Naive thymus-derived CD4-positive, alpha-beta T cell (primary cell): ENCODE measurements around the gene SOHLH2. TPM values are rescaled to one million over a fixed set of nuclear protein-coding genes. Genes with fewer than 3 reads are reported as not detected.

ENCODE experiments used
- ATAC-seq: fragments of 150-1000 bp; cut with Tn5 transposase; 2 replicates; pipeline ENCODE4 v1.10.0; 2021; ENCODE audit warnings: mild to moderate bottlenecking, moderate library complexity
- CTCF ChIA-PET: fragments of 350-600 bp; sonication (Branson Sonifier 250); formaldehyde crosslinking; loops from one replicate; lab custom pipeline; 2021; ENCODE audit warnings: antibody characterized with exemption; lab: Charles Lee
- POLR2A ChIA-PET: fragments of 350-600 bp; sonication (Branson Sonifier 250); formaldehyde crosslinking; loops from one replicate; lab custom pipeline; 2021; ENCODE audit warnings: antibody characterized with exemption, inconsistent platforms; lab: Charles Lee
- DNase-seq, 9 donors: peaks; one replicate each; pipeline versions ENCODE4 v3.0.0 to v3.0.0-alpha.2; 2020 to 2022; ENCODE audit warnings: mixed read lengths in 1 of 9
- H3K27ac ChIP-seq: one replicate; pipeline ENCODE4 v1.7.0; 2013; ENCODE audit warnings: mild to moderate bottlenecking, low read depth, low read length, moderate library complexity
- H3K27me3 ChIP-seq, 2 donors: one replicate each; pipeline ENCODE4 v1.7.0; 2013; ENCODE audit warnings: low read length in 2 of 2, mild to moderate bottlenecking in 2 of 2, moderate library complexity in 2 of 2; ENCODE audit not compliant: control insufficient read depth in 2 of 2, insufficient read depth in 2 of 2
- H3K36me3 ChIP-seq, 3 experiments: 1 replicate in 2 of 3; 2 replicates in 1 of 3; pipeline ENCODE4 v1.7.0; 2013; ENCODE audit warnings: low read length in 3 of 3, mild to moderate bottlenecking in 3 of 3, moderate library complexity in 1 of 3; ENCODE audit not compliant: insufficient read depth in 3 of 3, control insufficient read depth in 2 of 3
- H3K4me1 ChIP-seq, 2 donors: one replicate each; pipeline ENCODE4 v1.7.0; 2013; ENCODE audit warnings: low read length in 2 of 2, mild to moderate bottlenecking in 2 of 2, moderate library complexity in 1 of 2; ENCODE audit not compliant: control insufficient read depth in 2 of 2, insufficient read depth in 2 of 2
- H3K4me3 ChIP-seq: 2 replicates; pipeline ENCODE4 v1.7.0; 2013; ENCODE audit warnings: mild to moderate bottlenecking, low read length
- H3K9me3 ChIP-seq, 3 experiments: 1 replicate in 2 of 3; 2 replicates in 1 of 3; pipeline ENCODE4 v1.7.0; 2013; ENCODE audit warnings: low read length in 3 of 3; ENCODE audit not compliant: control insufficient read depth in 2 of 3
- H3K27ac Mint-ChIP-seq, 9 donors: one replicate each; pipeline ENCODE4 v1.8.0; 2020 to 2022; ENCODE audit warnings: mixed read lengths in 9 of 9, mild to moderate bottlenecking in 8 of 9, moderate library complexity in 5 of 9, inconsistent platforms in 2 of 9
- H3K27me3 Mint-ChIP-seq, 5 donors: one replicate each; pipeline ENCODE4 v1.8.0; 2021 to 2022; ENCODE audit warnings: mixed read lengths in 5 of 5, mild to moderate bottlenecking in 1 of 5
- H3K36me3 Mint-ChIP-seq, 5 donors: one replicate each; pipeline ENCODE4 v1.8.0; 2020 to 2022; ENCODE audit warnings: mixed read lengths in 5 of 5, mild to moderate bottlenecking in 3 of 5, inconsistent platforms in 1 of 5
- H3K4me1 Mint-ChIP-seq, 7 donors: one replicate each; pipeline ENCODE4 v1.8.0; 2020 to 2022; ENCODE audit warnings: mixed read lengths in 7 of 7, mild to moderate bottlenecking in 3 of 7, inconsistent platforms in 1 of 7
- H3K4me3 Mint-ChIP-seq, 10 donors: one replicate each; pipeline ENCODE4 v1.8.0; 2020 to 2022; ENCODE audit warnings: mild to moderate bottlenecking in 10 of 10, mixed read lengths in 10 of 10, moderate library complexity in 6 of 10, inconsistent platforms in 2 of 10
- H3K9me3 Mint-ChIP-seq, 11 donors: one replicate each; pipeline ENCODE4 v1.8.0; 2020 to 2022; ENCODE audit warnings: mixed read lengths in 11 of 11, mild to moderate bottlenecking in 4 of 11, inconsistent platforms in 1 of 11, moderate library complexity in 1 of 11
- intact Hi-C, 2 donors: fragments of 100-400 bp; cut with micrococcal nuclease; formaldehyde crosslinking; loops; one replicate each; pipeline ENCODE4 v1.15.1; 2023
- polyA plus RNA-seq, 2 donors: library from polyadenylated mRNA; unstranded; fragments of 300-500 nt; fragmentation: Illumina TruSeq; gene quantifications; one replicate each; pipeline ENCODE4 v1.2.3, GENCODE V29; 2021
- total RNA-seq, 6 experiments: library from RNA in 5 of 6; stranded (reverse) in 5 of 6; gene quantifications; 1 replicate in 5 of 6; 2 replicates in 1 of 6; pipeline ENCODE4 v1.2.3 and lab custom pipeline; 2021 to 2026

SOHLH2 gene
- total and polyA plus RNA-seq, 7 experiments from 2014 or later: not detected

DNA sequence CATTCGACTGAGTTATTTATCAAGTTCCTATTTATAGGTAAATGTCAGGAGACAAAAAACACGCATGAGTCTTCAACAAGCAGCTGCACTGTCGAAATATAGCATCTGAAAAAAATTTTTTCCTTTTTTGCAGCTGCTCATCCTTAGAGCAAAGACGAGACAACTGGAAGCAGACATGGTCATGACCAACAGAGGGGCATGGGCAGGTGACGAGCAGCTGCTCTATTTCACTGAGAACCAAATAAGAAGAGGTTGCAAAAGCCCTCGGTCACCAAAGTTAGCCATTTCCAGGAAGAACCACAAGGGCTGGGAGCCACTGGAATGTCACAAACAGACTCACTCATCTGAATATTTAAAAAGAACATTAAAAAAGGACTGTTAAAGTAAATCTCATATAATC, 22.2 kb downstream of the SOHLH2 start:
- intact Hi-C loops: no loop called here
- peaks cover 0 to 17% (median 5%) of the 10 kb centered on the region in 5 donors for H3K27me3 Mint-ChIP-seq
- no peaks in the 10 kb centered on the region for H3K36me3 Mint-ChIP-seq
- POLR2A ChIA-PET: no interaction called here
- ATAC-seq: no peak
- H3K9me3 Mint-ChIP-seq: peaks cover 0 to 5% (median 0%) of the 10 kb centered on the region in 11 donors
- no peaks in the 10 kb centered on the region for H3K9me3 ChIP-seq
- CTCF ChIA-PET: no interaction called here
- H3K4me3 ChIP-seq: no peak overlapping the region
- H3K4me3 Mint-ChIP-seq: no peak overlapping the region
- H3K27ac ChIP-seq: no peak overlapping the region
- DNase-seq: no peak
- no peaks in the 10 kb centered on the region for H3K4me1 Mint-ChIP-seq
- H3K4me1 ChIP-seq: no peaks in the 10 kb centered on the region
- no peaks in the 10 kb centered on the region for H3K27me3 ChIP-seq
- H3K27ac Mint-ChIP-seq: no peak overlapping the region
- H3K36me3 ChIP-seq: no peaks in the 10 kb centered on the region

DNA sequence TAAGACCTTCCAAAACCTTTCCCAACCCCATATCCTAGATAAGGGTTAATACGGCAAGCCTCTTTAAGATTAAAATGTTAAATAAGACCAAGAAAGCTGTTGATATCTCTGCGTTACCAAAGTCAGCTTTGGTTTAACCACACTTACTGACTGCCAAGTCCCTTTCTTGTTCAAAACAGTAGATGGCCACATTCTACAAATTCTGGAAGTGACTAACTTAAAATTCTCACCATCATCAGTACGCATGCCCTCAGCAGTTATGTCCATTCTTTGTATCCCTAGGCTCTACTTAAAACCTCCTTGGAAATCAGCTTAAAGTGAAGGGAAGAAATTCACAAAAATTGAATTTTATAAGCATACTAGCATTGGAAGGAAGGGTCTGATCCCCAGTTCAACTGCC, 23.6 kb downstream of the SOHLH2 start:
- Histone ChIP-seq H3K4me3 (no peak overlapping the region), H3K36me3 (no peaks in the 10 kb centered on the region), H3K9me3 (no peaks in the 10 kb centered on the region), H3K27me3 (no peaks in the 10 kb centered on the region), H3K4me1 (no peaks in the 10 kb centered on the region), H3K27ac (no peak overlapping the region)
- no peaks in the 10 kb centered on the region for H3K36me3 Mint-ChIP-seq
- ChIA-PET CTCF (no interaction called here), POLR2A (no interaction called here)
- peaks cover 0 to 6% (median 0%) of the 10 kb centered on the region in 11 donors for H3K9me3 Mint-ChIP-seq
- intact Hi-C loops: no loop called here
- H3K27me3 Mint-ChIP-seq: peaks cover 0 to 17% (median 4%) of the 10 kb centered on the region in 5 donors
- DNase-seq (no peak), ATAC-seq (no peak)
- no peak overlapping the region for H3K4me3 Mint-ChIP-seq
- no peak overlapping the region for H3K27ac Mint-ChIP-seq
- no peaks in the 10 kb centered on the region for H3K4me1 Mint-ChIP-seq

DNA sequence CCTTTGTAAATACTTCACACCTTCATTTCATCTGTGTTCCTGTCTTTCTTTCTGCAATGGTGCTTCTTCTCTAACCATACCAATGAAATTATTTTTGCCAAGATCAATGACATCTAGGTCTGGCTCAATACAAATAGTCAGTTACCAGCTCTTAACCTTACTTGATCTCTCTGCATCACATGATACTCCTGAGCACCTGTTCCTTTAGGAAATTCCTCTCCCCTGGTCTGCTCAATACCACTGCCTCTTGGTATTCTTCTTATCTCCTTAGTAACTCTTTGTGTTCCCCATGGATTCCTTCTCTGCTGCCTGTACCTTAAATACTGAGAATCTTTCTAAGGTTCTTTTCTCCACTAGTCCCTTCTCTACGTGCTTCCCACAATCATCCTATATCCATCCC, 25.9 kb downstream of the SOHLH2 start:
- Histone ChIP-seq H3K27me3 (no peaks in the 10 kb centered on the region), H3K9me3 (no peaks in the 10 kb centered on the region), H3K27ac (no peak overlapping the region), H3K36me3 (no peaks in the 10 kb centered on the region), H3K4me3 (no peak overlapping the region), H3K4me1 (no peaks in the 10 kb centered on the region)
- DNase-seq: no peak
- no peak overlapping the region for H3K27ac Mint-ChIP-seq
- H3K4me3 Mint-ChIP-seq: no peak overlapping the region
- peaks cover 0 to 4% (median 0%) of the 10 kb centered on the region in 11 donors for H3K9me3 Mint-ChIP-seq
- H3K36me3 Mint-ChIP-seq: no peaks in the 10 kb centered on the region
- ChIA-PET POLR2A (no interaction called here), CTCF (no interaction called here)
- intact Hi-C loops: no loop called here
- no peak for ATAC-seq
- no peaks in the 10 kb centered on the region for H3K4me1 Mint-ChIP-seq
- H3K27me3 Mint-ChIP-seq: peaks cover 0 to 17% (median 0%) of the 10 kb centered on the region in 5 donors

DNA sequence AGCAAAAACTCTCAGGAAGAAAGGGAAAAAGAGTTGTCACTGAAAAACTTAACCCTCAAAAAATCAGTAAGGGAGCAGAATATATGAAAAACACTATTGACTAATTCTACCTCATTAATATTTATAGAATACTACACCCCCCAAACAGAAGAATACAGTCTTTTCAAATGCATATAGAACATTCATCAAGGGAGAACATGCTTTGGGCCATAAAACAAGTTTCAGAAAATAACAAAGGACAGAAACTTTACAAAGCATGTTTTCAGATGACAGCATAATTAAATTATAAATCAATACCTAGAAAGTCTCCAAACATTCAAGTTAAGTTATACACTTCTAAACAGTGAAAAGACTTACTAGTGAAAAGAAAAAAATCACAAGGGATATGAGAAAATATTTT, 30.5 kb downstream of the SOHLH2 start:
- ChIA-PET POLR2A (no interaction called here), CTCF (no interaction called here)
- no peak for ATAC-seq
- Mint-ChIP-seq H3K4me3 (no peak overlapping the region), H3K36me3 (no peaks in the 10 kb centered on the region), H3K27me3 (peaks cover 0 to 7% (median 0%) of the 10 kb centered on the region in 5 donors), H3K9me3 (peaks cover 0 to 13% (median 4%) of the 10 kb centered on the region in 11 donors), H3K4me1 (no peaks in the 10 kb centered on the region), H3K27ac (no peak overlapping the region)
- H3K27me3 ChIP-seq: no peaks in the 10 kb centered on the region
- no peak overlapping the region for H3K27ac ChIP-seq
- H3K4me1 ChIP-seq: no peaks in the 10 kb centered on the region
- intact Hi-C loops: no loop called here
- no peaks in the 10 kb centered on the region for H3K9me3 ChIP-seq
- H3K4me3 ChIP-seq: no peak overlapping the region
- H3K36me3 ChIP-seq: no peaks in the 10 kb centered on the region
- DNase-seq: no peak

DNA sequence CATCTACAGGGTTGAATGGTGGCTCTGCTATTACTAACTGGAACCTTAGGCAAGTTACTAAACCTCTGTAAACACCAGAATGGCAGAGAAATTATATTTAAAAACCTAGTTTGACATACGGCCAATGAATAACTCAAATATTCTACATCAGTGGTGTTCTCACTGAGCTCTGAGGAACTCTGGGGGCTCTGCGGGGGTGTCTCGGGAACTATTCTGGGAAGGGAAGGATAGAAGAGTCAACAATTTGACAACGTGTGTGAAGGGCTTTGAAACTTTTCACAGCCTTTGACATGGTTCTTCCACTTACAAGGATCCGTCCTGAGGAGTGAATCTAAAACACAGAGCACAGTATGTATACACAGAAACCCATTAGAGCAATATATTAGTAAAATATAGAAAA, 38.7 kb downstream of the SOHLH2 start:
- Mint-ChIP-seq H3K27ac (no peak overlapping the region), H3K4me3 (no peak overlapping the region), H3K36me3 (no peaks in the 10 kb centered on the region), H3K9me3 (peaks cover 0 to 7% (median 0%) of the 10 kb centered on the region in 11 donors), H3K4me1 (no peaks in the 10 kb centered on the region), H3K27me3 (peaks cover 0 to 2% (median 0%) of the 10 kb centered on the region in 5 donors)
- no peak for DNase-seq
- H3K27ac ChIP-seq: no peak overlapping the region
- no peak overlapping the region for H3K4me3 ChIP-seq
- ChIA-PET POLR2A (no interaction called here), CTCF (no interaction called here)
- ATAC-seq: no peak
- H3K4me1 ChIP-seq: no peaks in the 10 kb centered on the region
- H3K36me3 ChIP-seq: no peaks in the 10 kb centered on the region
- no peaks in the 10 kb centered on the region for H3K9me3 ChIP-seq
- H3K27me3 ChIP-seq: no peaks in the 10 kb centered on the region
- intact Hi-C loops: no loop called here

DNA sequence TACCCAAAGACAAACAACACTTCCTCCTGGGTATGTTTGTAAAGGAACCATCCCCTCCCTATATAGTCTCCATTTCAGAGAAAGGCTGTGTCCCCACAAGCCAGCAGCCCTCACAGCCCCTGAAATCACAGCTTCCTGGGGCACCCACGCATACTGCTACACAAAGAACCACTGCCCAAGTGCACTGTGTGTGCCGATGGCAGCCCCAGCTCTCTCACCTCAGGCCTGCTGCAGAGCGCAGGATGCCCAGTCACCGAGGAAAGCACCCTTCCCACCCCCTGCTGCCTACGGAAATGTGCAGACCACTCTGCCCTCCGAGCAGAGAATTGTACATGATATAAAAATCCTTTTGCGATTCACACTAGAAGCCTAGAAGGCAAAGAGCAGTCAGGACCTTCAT, 39.4 kb downstream of the SOHLH2 start:
- ATAC-seq: no peak
- Histone ChIP-seq H3K27ac (no peak overlapping the region), H3K9me3 (no peaks in the 10 kb centered on the region), H3K36me3 (no peaks in the 10 kb centered on the region), H3K4me1 (no peaks in the 10 kb centered on the region), H3K27me3 (no peaks in the 10 kb centered on the region), H3K4me3 (no peak overlapping the region)
- Mint-ChIP-seq H3K9me3 (peaks cover 0 to 3% (median 0%) of the 10 kb centered on the region in 11 donors), H3K4me3 (no peak overlapping the region), H3K27ac (no peak overlapping the region), H3K4me1 (no peaks in the 10 kb centered on the region), H3K27me3 (peaks cover 0 to 9% (median under 1%) of the 10 kb centered on the region in 5 donors), H3K36me3 (no peaks in the 10 kb centered on the region)
- POLR2A ChIA-PET: no interaction called here
- no peak for DNase-seq
- CTCF ChIA-PET: no interaction called here
- intact Hi-C loops: no loop called here

DNA sequence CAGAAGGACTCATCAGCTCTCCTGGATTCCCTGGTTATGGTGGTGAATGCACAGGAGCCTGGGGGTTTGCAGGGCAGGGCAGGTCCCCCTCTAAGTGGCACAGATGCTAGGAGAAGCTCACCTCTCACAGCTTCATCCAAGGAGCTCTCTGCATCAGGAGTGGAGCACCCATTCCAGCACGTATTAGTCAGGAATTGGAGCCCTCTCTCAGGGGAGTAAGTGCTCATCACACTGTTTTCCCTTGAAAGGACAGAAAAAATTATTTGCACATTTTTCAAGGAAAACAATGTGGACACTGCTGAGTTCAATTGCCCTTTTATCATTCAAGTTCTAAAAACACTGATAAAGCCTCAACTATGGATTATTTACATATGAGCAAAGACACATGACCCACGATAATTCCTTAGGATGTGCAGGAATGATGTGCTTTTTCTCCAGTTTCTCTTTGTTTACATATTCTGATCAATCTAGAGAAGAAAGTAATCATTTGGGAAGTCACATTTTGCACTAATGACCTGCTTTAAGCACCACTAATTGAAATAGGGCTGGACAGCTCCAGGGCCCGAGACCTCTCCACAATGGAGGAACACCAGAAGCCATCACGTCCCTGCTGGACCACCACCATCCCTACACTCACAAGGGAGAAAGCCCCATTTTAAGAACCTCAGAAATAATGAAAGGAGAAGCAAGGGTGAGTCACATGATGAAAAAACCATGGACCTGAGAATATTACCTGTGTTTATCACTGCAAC, 40.6 kb downstream of the SOHLH2 start:
- Mint-ChIP-seq H3K27ac (no peak overlapping the region), H3K36me3 (no peaks in the 10 kb centered on the region), H3K4me3 (no peak overlapping the region), H3K27me3 (peaks cover 0 to 10% (median 4%) of the 10 kb centered on the region in 5 donors), H3K9me3 (peaks cover 0 to 3% (median 0%) of the 10 kb centered on the region in 11 donors), H3K4me1 (no peaks in the 10 kb centered on the region)
- Histone ChIP-seq H3K27me3 (no peaks in the 10 kb centered on the region), H3K4me3 (no peak overlapping the region), H3K27ac (no peak overlapping the region), H3K4me1 (no peaks in the 10 kb centered on the region), H3K36me3 (no peaks in the 10 kb centered on the region), H3K9me3 (no peaks in the 10 kb centered on the region)
- intact Hi-C loops: no loop called here
- DNase-seq: no peak
- CTCF ChIA-PET: no interaction called here
- POLR2A ChIA-PET: no interaction called here
- ATAC-seq: no peak
